HCT116 (cell line): ENCODE measurements around the gene CHRNB2. TPM values are rescaled to one million over a fixed set of nuclear protein-coding genes. Genes with fewer than 3 reads are reported as not detected.

ENCODE experiments used
- ATAC-seq: fragments of 200-7000 bp; cut with Tn5 transposase; 2 replicates; pipeline ENCODE4 v1.9.1; 2020; ENCODE audit warnings: mild to moderate bottlenecking, moderate library complexity
- BruUV-seq: library from RNA; stranded (reverse); fragments of 400-500 nt; replicated peaks from 2 replicates; lab custom pipeline; 2021; lab: Mats Ljungman, UMichigan
- CTCF ChIA-PET: fragments of 300-600 bp; sonication (Branson Sonifier 250); formaldehyde crosslinking; loops from one replicate; lab custom pipeline; 2021; ENCODE audit warnings: antibody characterized with exemption; lab: Charles Lee
- POLR2A ChIA-PET: fragments of 300-600, 350-600 bp; sonication (Branson Sonifier 250); formaldehyde crosslinking; loops from one replicate; lab custom pipeline; 2021; ENCODE audit warnings: antibody characterized with exemption; lab: Charles Lee
- RAD21 ChIA-PET, 2 experiments: fragments of 300-600 bp; sonication (Branson Sonifier 250); formaldehyde crosslinking; loops; one replicate each; lab custom pipeline; 2023; ENCODE audit warnings: low total read pairs in 2 of 2; ENCODE audit not compliant: uncharacterized antibody in 2 of 2, unreplicated experiment in 2 of 2, low non-redundant PET in 1 of 2; lab: Charles Lee
- DNase-seq: peaks from one replicate; pipeline ENCODE4 v3.0.0-alpha.2; 2010; ENCODE audit warnings: low read depth, low spot score
- H2AFZ ChIP-seq: fragments of 200-600 bp; shearing (Covaris generic), sonication (generic); 2 replicates; pipeline ENCODE4 v1.6.1; 2017; ENCODE audit warnings: low read depth, mixed run types, mixed read lengths, antibody characterized with exemption, low read length; ENCODE audit not compliant: poor library complexity, severe bottlenecking
- H3K27ac ChIP-seq: 2 replicates; pipeline ENCODE4 v1.5.1; 2012; ENCODE audit warnings: low read depth, low read length
- H3K27me3 ChIP-seq: fragments of 200-600 bp; sonication (generic); 2 replicates; pipeline ENCODE4 v1.6.1; 2016; ENCODE audit warnings: mixed run types, low read length, mixed read lengths; ENCODE audit not compliant: insufficient read depth
- H3K36me3 ChIP-seq, 2 experiments: fragments of 200-500 bp in 1 of 2; fragments of 200-600 bp in 1 of 2; sonication (Bioruptor generic) in 1 of 2; sonication (generic) in 1 of 2; 2 replicates each; pipeline versions ENCODE4 v1.5.1 to v1.6.1; 2014 to 2016; ENCODE audit warnings: low read length in 2 of 2, inconsistent platforms in 1 of 2, mixed read lengths in 1 of 2, mixed run types in 1 of 2; ENCODE audit not compliant: insufficient read depth in 2 of 2, control insufficient read depth in 1 of 2
- H3K4me1 ChIP-seq, 2 experiments: fragments of 200-600 bp in 1 of 2; sonication (generic) in 1 of 2; 2 replicates each; pipeline versions ENCODE4 v1.5.1 to v1.6.1; 2012 to 2017; ENCODE audit warnings: low read length in 2 of 2, inconsistent platforms in 1 of 2, mild to moderate bottlenecking in 1 of 2, mixed read lengths in 1 of 2, mixed run types in 1 of 2, moderate library complexity in 1 of 2; ENCODE audit not compliant: insufficient read depth in 2 of 2, control insufficient read depth in 1 of 2
- H3K4me2 ChIP-seq: fragments of 200-600 bp; sonication (generic); 2 replicates; pipeline ENCODE4 v1.6.1; 2017; ENCODE audit warnings: mixed run types, low read length, mixed read lengths
- H3K4me3 ChIP-seq, 2 experiments: fragments of 200-600 bp in 1 of 2; sonication (generic) in 1 of 2; replicated peaks in 1 of 2; 2 replicates each; pipeline ENCODE4 v1.5.1; 2011 to 2016; ENCODE audit warnings: low read length in 2 of 2, control low read depth in 1 of 2, low read depth in 1 of 2, mild to moderate bottlenecking in 1 of 2, mixed read lengths in 1 of 2, mixed run types in 1 of 2
- H3K79me2 ChIP-seq: fragments of 200-600 bp; sonication (generic); 2 replicates; pipeline ENCODE4 v1.6.1; 2017; ENCODE audit warnings: mild to moderate bottlenecking, mixed run types, low read length, moderate library complexity, mixed read lengths; ENCODE audit not compliant: insufficient read depth
- H3K9ac ChIP-seq: fragments of 200-600 bp; sonication (generic); 2 replicates; pipeline ENCODE4 v1.6.1; 2016; ENCODE audit warnings: low read length, mixed read lengths
- H3K9me2 ChIP-seq: fragments of 200-600 bp; sonication (generic), shearing (Covaris generic); 2 replicates; pipeline ENCODE4 v1.6.1; 2017; ENCODE audit warnings: mixed run types, mild to moderate bottlenecking, moderate library complexity; ENCODE audit not compliant: insufficient read depth
- H3K9me3 ChIP-seq, 2 experiments: fragments of 200-500 bp in 1 of 2; fragments of 200-600 bp in 1 of 2; sonication (Bioruptor generic) in 1 of 2; sonication (generic) in 1 of 2; 2 replicates each; pipeline ENCODE4 v1.6.1; 2014 to 2017; ENCODE audit warnings: low read length in 2 of 2, mixed read lengths in 2 of 2, inconsistent platforms in 1 of 2, low read depth in 1 of 2, mild to moderate bottlenecking in 1 of 2, mixed run types in 1 of 2, moderate library complexity in 1 of 2; ENCODE audit not compliant: control insufficient read depth in 1 of 2, insufficient read depth in 1 of 2
- H4K20me1 ChIP-seq: fragments of 200-600 bp; sonication (generic), shearing (Covaris generic); 2 replicates; pipeline ENCODE4 v1.6.1; 2017; ENCODE audit warnings: mixed run types, mild to moderate bottlenecking, moderate library complexity; ENCODE audit not compliant: insufficient read depth
- CBX3 ChIP-seq: IDR thresholded peaks from 2 replicates; pipeline ENCODE4 v1.6.1; 2012; ENCODE audit warnings: low read depth
- EZH2phosphoT487 ChIP-seq: fragments of 200-600 bp; IDR thresholded peaks from 2 replicates; pipeline ENCODE4 v1.6.1; 2018; ENCODE audit warnings: antibody characterized with exemption, borderline replicate concordance
- FOSL1 ChIP-seq: IDR thresholded peaks from 2 replicates; pipeline ENCODE4 v1.6.1; 2012; ENCODE audit warnings: low read depth
- JUND ChIP-seq: IDR thresholded peaks from 2 replicates; pipeline ENCODE4 v1.6.1; 2012
- MAX ChIP-seq: IDR thresholded peaks from 2 replicates; pipeline ENCODE4 v1.6.1; 2012
- RAD21 ChIP-seq: IDR thresholded peaks from 2 replicates; pipeline ENCODE4 v1.6.1; 2012; ENCODE audit warnings: low read depth, mild to moderate bottlenecking
- REST ChIP-seq: IDR thresholded peaks from 2 replicates; pipeline ENCODE4 v1.6.1; 2012; ENCODE audit warnings: low read depth
- TCF7L2 ChIP-seq: IDR thresholded peaks from 2 replicates; pipeline ENCODE4 v1.7.0; 2011; ENCODE audit warnings: borderline replicate concordance, inconsistent platforms; ENCODE audit not compliant: insufficient read depth, insufficient read length; ENCODE audit errors: extremely low read depth
- intact Hi-C: fragments of 100-400 bp; cut with micrococcal nuclease; formaldehyde crosslinking; loops from 2 replicates; pipeline ENCODE4 v1.10.0; 2022
- total RNA-seq: library from RNA; stranded (reverse); gene quantifications from one replicate; pipeline ENCODE4 v1.2.1, GENCODE V29; 2021; ENCODE audit not compliant: unreplicated experiment
- TF ChIP-seq, protein P1 (sequence below): IDR thresholded peaks from 2 replicates; pipeline ENCODE4 v1.6.1; 2012

CHRNB2 gene
- total RNA-seq, 1 experiment from 2014 or later = not detected

GRCh38 chr1:154551474-154551873 lies 16.1 kb upstream of the CHRNB2 start:
- no peak for ATAC-seq
- intact Hi-C loops = no loop called here
- Histone ChIP-seq H2AFZ (no peak overlapping the region), H3K9ac (no peak overlapping the region), H4K20me1 (no peaks in the 10 kb centered on the region), H3K27ac (no peak overlapping the region), H3K4me3 (no peak overlapping the region), H3K9me3 (no peaks in the 10 kb centered on the region), H3K79me2 (peaks cover 13% of the 10 kb centered on the region), H3K36me3 (peaks cover 61 to 69% of the 10 kb centered on the region in 2 experiments), H3K4me2 (no peak overlapping the region), H3K9me2 (no peaks in the 10 kb centered on the region), H3K27me3 (no peaks in the 10 kb centered on the region), H3K4me1 (peaks cover under 1 to 5% of the 10 kb centered on the region in 2 experiments)
- TF ChIP-seq JUND (no peak), REST (no peak), FOSL1 (no peak), MAX (no peak), EZH2phosphoT487 (no peak), CBX3 (no peak), TCF7L2 (no peak), RAD21 (no peak)
- TF ChIP-seq, protein P1, sequence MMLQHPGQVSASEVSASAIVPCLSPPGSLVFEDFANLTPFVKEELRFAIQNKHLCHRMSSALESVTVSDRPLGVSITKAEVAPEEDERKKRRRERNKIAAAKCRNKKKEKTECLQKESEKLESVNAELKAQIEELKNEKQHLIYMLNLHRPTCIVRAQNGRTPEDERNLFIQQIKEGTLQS = no peak
- RAD21 ChIA-PET = no interaction called here
- no TSS peak for BruUV-seq
- no peak for DNase-seq
- POLR2A ChIA-PET = no interaction called here
- CTCF ChIA-PET = no interaction called here
